K562 (cell line): Measurements from ENCODE around the gene CRYBG1. TPM values are rescaled to one million over a fixed set of nuclear protein-coding genes. Genes with fewer than 3 reads are reported as not detected.
A peak's percentile ranks its signal among the peaks of the same experiment; 100 is the strongest.

ENCODE experiments used
- ATAC-seq: fragments of 200-7000 bp; cut with Tn5 transposase; 3 replicates; pipeline ENCODE4 v1.9.1; 2020; ENCODE audit warnings: moderate library complexity
- BruUV-seq: library from RNA; stranded (reverse); fragments of 400-500 nt; replicated peaks from 2 replicates; lab custom pipeline; 2021; lab: Mats Ljungman, UMichigan
- CTCF ChIA-PET: fragments of 300-600 bp; formaldehyde crosslinking; extraction: SDS; loops from one replicate; lab custom pipeline; 2021; ENCODE audit warnings: low intra/inter-chr PET ratio; lab: Yijun Ruan, JAX
- POLR2A ChIA-PET: fragments of 300-600, 350-650 bp; sonication (Branson Sonifier 250); formaldehyde crosslinking; extraction: SDS; loops from one replicate; lab custom pipeline; 2021; ENCODE audit warnings: antibody characterized with exemption, inconsistent platforms; lab: Yijun Ruan, JAX
- DNase-seq, 4 experiments: peaks; one replicate each; pipeline versions ENCODE4 v3.0.0 to v3.0.0-alpha.2; 2011 to 2018; ENCODE audit warnings: low spot score in 3 of 4, mixed read lengths in 3 of 4; ENCODE audit errors: extremely low read depth in 1 of 4
- FAIRE-seq: peaks from 2 replicates; lab custom pipeline; 2011; peaks lifted over from hg19 to GRCh38; lab: Jason Lieb, UNC
- H2AFZ ChIP-seq: 2 replicates; pipeline ENCODE4 v1.6.0; 2011; ENCODE audit warnings: low read depth, low read length, control low read depth, inconsistent platforms
- H3K27ac ChIP-seq: fragments of 200-600 bp; 3 replicates; pipeline ENCODE4 v1.8.0; 2011; ENCODE audit warnings: low read depth, mild to moderate bottlenecking, control low read depth, inconsistent platforms, low read length, moderate library complexity, mixed read lengths; ENCODE audit errors: extremely low read depth
- H3K27me3 ChIP-seq, 2 experiments: fragments of 300-600 bp in 1 of 2; 2 replicates in 1 of 2; 3 replicates in 1 of 2; pipeline versions ENCODE4 v1.6.0 to v1.8.0; 2011; ENCODE audit warnings: inconsistent platforms in 2 of 2, low read length in 2 of 2, mild to moderate bottlenecking in 1 of 2, mixed read lengths in 1 of 2, moderate library complexity in 1 of 2; ENCODE audit not compliant: control insufficient read depth in 2 of 2, insufficient read depth in 2 of 2
- H3K36me3 ChIP-seq: fragments of 300-600 bp; 3 replicates; pipeline ENCODE4 v1.8.0; 2011; ENCODE audit warnings: mild to moderate bottlenecking, low read length, inconsistent platforms; ENCODE audit not compliant: control insufficient read depth, insufficient read depth
- H3K4me1 ChIP-seq, 2 experiments: fragments of 200-600 bp in 1 of 2; replicated peaks in 1 of 2; 2 replicates in 1 of 2; 3 replicates in 1 of 2; pipeline versions ENCODE4 v1.5.1 to v1.8.0; 2011; ENCODE audit warnings: inconsistent platforms in 2 of 2, low read length in 2 of 2, mild to moderate bottlenecking in 1 of 2, mixed read lengths in 1 of 2, moderate library complexity in 1 of 2; ENCODE audit not compliant: control insufficient read depth in 2 of 2, insufficient read depth in 2 of 2
- H3K4me2 ChIP-seq: 2 replicates; pipeline ENCODE4 v1.6.1; 2011; ENCODE audit warnings: low read length, control low read depth, inconsistent platforms, mixed read lengths; ENCODE audit not compliant: insufficient read depth
- H3K4me3 ChIP-seq: fragments of 200-600 bp; sonication (generic), shearing (Covaris generic); 2 replicates; pipeline ENCODE4 v1.5.1; 2016; ENCODE audit warnings: control low read depth, inconsistent platforms
- H3K79me2 ChIP-seq: fragments of 200-600 bp; 3 replicates; pipeline ENCODE4 v1.8.0; 2011; ENCODE audit warnings: low read length, inconsistent platforms; ENCODE audit not compliant: control insufficient read depth, insufficient read depth
- H3K9ac ChIP-seq, 2 experiments: 2 replicates each; pipeline versions ENCODE4 v1.6.0 to v1.6.1; 2011; ENCODE audit warnings: low read depth in 2 of 2, low read length in 2 of 2, control low read depth in 1 of 2, inconsistent platforms in 1 of 2, mild to moderate bottlenecking in 1 of 2, mixed read lengths in 1 of 2; ENCODE audit not compliant: insufficient read depth in 1 of 2
- H3K9me1 ChIP-seq: one replicate; pipeline ENCODE4 v1.6.0; 2011; ENCODE audit warnings: inconsistent platforms, mild to moderate bottlenecking, low read length, moderate library complexity; ENCODE audit not compliant: control insufficient read depth, insufficient read depth
- H3K9me3 ChIP-seq: replicated peaks from 2 replicates; pipeline ENCODE4 v1.5.1; 2011; ENCODE audit warnings: low read depth, low read length, inconsistent platforms; ENCODE audit not compliant: control insufficient read depth, insufficient read depth
- H4K20me1 ChIP-seq: replicated peaks from 2 replicates; pipeline ENCODE4 v1.6.1; 2011; ENCODE audit warnings: low read length, inconsistent platforms, mixed read lengths; ENCODE audit not compliant: control insufficient read depth, insufficient read depth
- ARID3A ChIP-seq: IDR thresholded peaks from 2 replicates; pipeline ENCODE4 v1.6.1; 2012; ENCODE audit warnings: low read depth, low read length, improper control_type of control experiment, borderline replicate concordance
- COPS2 ChIP-seq: fragments of 450-650 bp; conservative IDR thresholded peaks from 2 replicates; pipeline ENCODE4 v1.6.1; 2016; ENCODE audit warnings: mild to moderate bottlenecking, moderate library complexity
- HDAC3 ChIP-seq: fragments of 450-650 bp; IDR thresholded peaks from 2 replicates; pipeline ENCODE4 v1.6.1; 2018; ENCODE audit warnings: borderline replicate concordance, mild to moderate bottlenecking, moderate library complexity; ENCODE audit not compliant: partially characterized antibody
- HSF4 ChIP-seq: fragments of 250-450 bp; sonication (Bioruptor Pico); IDR thresholded peaks from 2 replicates; pipeline ENCODE4 v2.1.2; 2022; ENCODE audit warnings: mild to moderate bottlenecking, moderate library complexity, borderline replicate concordance
- LARP7 ChIP-seq: fragments of 450-650 bp; IDR thresholded peaks from 2 replicates; pipeline ENCODE4 v1.6.1; 2016
- MTA1 ChIP-seq: fragments of 450-650 bp; IDR thresholded peaks from 2 replicates; pipeline ENCODE4 v1.6.1; 2017; ENCODE audit warnings: borderline replicate concordance
- RFX1 ChIP-seq: fragments of 450-650 bp; IDR thresholded peaks from 2 replicates; pipeline ENCODE4 v1.6.1; 2016; ENCODE audit warnings: mild to moderate bottlenecking, moderate library complexity
- ZNF592 ChIP-seq: fragments of 450-650 bp; IDR thresholded peaks from 2 replicates; pipeline ENCODE4 v1.6.1; 2017; ENCODE audit warnings: antibody characterized with exemption, mild to moderate bottlenecking
- ZNF75A ChIP-seq: fragments of 450-650 bp; formaldehyde crosslinking; IDR thresholded peaks from 2 replicates; pipeline ENCODE4 v1.4.0; 2020; ENCODE audit warnings: mild to moderate bottlenecking
- ZNF778 ChIP-seq: fragments of 450-650 bp; formaldehyde crosslinking; IDR thresholded peaks from 2 replicates; pipeline ENCODE4 v1.4.0; 2020; ENCODE audit warnings: mild to moderate bottlenecking, moderate library complexity
- in situ Hi-C: fragments of 300-500 bp; cut with MboI; formaldehyde crosslinking; loops from 4 replicates; pipeline ENCODE4 v1.15.0; 2018; ENCODE audit warnings: inconsistent platforms, mixed read lengths
- intact Hi-C: fragments of 100-400 bp; cut with micrococcal nuclease; formaldehyde crosslinking; loops from 2 replicates; pipeline ENCODE4 v1.14.2; 2022
- polyA plus RNA-seq, 8 experiments: library from polyadenylated mRNA; depleted of rRNA in 4 of 8; stranded (reverse) in 5 of 8; unstranded in 3 of 8; fragments of >200 nt; fragmentation: Nextera tagmentation in 2 of 8; fragmentation: Illumina TruSeq in 1 of 8; extraction: Ambion mirVana in 2 of 8; extraction: Trizol in 1 of 8; gene quantifications; 2 replicates each; pipeline versions ENCODE4 v1.2.1 to v1.2.3, GENCODE V29; 2011 to 2014; ENCODE audit warnings: inconsistent platforms in 1 of 8, missing spikeins in 1 of 8
- total RNA-seq, 7 experiments: library from RNA; depleted of rRNA in 6 of 7; stranded (reverse); fragments of >200 nt in 6 of 7; fragmentation: Illumina TruSeq in 2 of 7; extraction: Trizol in 2 of 7; gene quantifications; 2 replicates each; pipeline versions ENCODE4 v1.2.1 to v1.2.3, GENCODE V29; 2011 to 2021; ENCODE audit warnings: low replicate concordance in 1 of 7

CRYBG1 gene
- total and polyA plus RNA-seq, 9 of the 15 experiments (the other 6 are each of a cell fraction or from before 2014, with no cell fraction given): 0.07 to 0.47 (median 0.11) TPM

GRCh38 chr6:106318061-106318460, 42.5 kb upstream of the CRYBG1 start (continued):
- no peak for TF ChIP-seq ARID3A
- TF ChIP-seq MTA1: no peak

GRCh38 chr6:106318851-106319250, 41.7 kb upstream of the CRYBG1 start:
- intact Hi-C loops: loop anchor here (10.0 kb wide), 1 partner anchor 504 kb away; no protein-coding TSS in a partner anchor
- H3K4me3 ChIP-seq: no peak overlapping the region
- FAIRE-seq (no peak), DNase-seq (no peak), ATAC-seq (no peak)
- ChIA-PET CTCF (no interaction called here), POLR2A (no interaction called here)
- H3K4me2 ChIP-seq: no peak overlapping the region
- H3K79me2 ChIP-seq: peaks cover 97% of the 10 kb centered on the region
- H2AFZ ChIP-seq: no peak overlapping the region
- in situ Hi-C loops: no loop called here
- H3K36me3 ChIP-seq: peaks cover 50% of the 10 kb centered on the region
- 0 out of 2 replicates have a peak, but pooled peaks cover 3% of the 10 kb centered on the region for H3K9me3 ChIP-seq
- H3K9me1 ChIP-seq: no peaks in the 10 kb centered on the region
- no TSS peak for BruUV-seq
- no peaks in the 10 kb centered on the region for H3K27me3 ChIP-seq
- H3K4me1 ChIP-seq: peaks cover 16 to 40% of the 10 kb centered on the region in 2 experiments
- TF ChIP-seq COPS2 (no peak), LARP7 (no peak), ZNF592 (0 out of 2 replicates have a peak, but pooled peaks have one; percentile 28), HSF4 (no peak), RFX1 (no peak), HDAC3 (no peak), ZNF75A (CRISPR knock-in tag) (no peak), ZNF778 (CRISPR knock-in tag) (no peak)
- H3K9ac ChIP-seq: no peak overlapping the region
- 0 out of 2 replicates have a peak, but pooled peaks cover 5% of the 10 kb centered on the region for H4K20me1 ChIP-seq
- no peak overlapping the region for H3K27ac ChIP-seq
